HT-29 (cell line): ENCODE data around the gene SLC20A1. TPM values are rescaled to one million over a fixed set of nuclear protein-coding genes. Genes with fewer than 3 reads are reported as not detected.
"Not testable (repeated sequence)": the region's sequence is repeated elsewhere in the genome, so short reads cannot be mapped to it uniquely, and the experiment has no call there.

Experiments used
- DNase-seq: peaks from one replicate; pipeline ENCODE4 v3.0.0-alpha.2; 2015; ENCODE audit warnings: low spot score
- total RNA-seq: library from RNA; depleted of rRNA; stranded (reverse); fragments of >200 nt; shearing (Covaris generic); gene quantifications from 2 replicates; pipeline ENCODE4 v1.2.3, GENCODE V29; 2014; rRNA removed

The SLC20A1 gene, protein sequence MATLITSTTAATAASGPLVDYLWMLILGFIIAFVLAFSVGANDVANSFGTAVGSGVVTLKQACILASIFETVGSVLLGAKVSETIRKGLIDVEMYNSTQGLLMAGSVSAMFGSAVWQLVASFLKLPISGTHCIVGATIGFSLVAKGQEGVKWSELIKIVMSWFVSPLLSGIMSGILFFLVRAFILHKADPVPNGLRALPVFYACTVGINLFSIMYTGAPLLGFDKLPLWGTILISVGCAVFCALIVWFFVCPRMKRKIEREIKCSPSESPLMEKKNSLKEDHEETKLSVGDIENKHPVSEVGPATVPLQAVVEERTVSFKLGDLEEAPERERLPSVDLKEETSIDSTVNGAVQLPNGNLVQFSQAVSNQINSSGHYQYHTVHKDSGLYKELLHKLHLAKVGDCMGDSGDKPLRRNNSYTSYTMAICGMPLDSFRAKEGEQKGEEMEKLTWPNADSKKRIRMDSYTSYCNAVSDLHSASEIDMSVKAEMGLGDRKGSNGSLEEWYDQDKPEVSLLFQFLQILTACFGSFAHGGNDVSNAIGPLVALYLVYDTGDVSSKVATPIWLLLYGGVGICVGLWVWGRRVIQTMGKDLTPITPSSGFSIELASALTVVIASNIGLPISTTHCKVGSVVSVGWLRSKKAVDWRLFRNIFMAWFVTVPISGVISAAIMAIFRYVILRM
- total RNA-seq, result 30.3 and 32.7 TPM in 2 replicates

DNA sequence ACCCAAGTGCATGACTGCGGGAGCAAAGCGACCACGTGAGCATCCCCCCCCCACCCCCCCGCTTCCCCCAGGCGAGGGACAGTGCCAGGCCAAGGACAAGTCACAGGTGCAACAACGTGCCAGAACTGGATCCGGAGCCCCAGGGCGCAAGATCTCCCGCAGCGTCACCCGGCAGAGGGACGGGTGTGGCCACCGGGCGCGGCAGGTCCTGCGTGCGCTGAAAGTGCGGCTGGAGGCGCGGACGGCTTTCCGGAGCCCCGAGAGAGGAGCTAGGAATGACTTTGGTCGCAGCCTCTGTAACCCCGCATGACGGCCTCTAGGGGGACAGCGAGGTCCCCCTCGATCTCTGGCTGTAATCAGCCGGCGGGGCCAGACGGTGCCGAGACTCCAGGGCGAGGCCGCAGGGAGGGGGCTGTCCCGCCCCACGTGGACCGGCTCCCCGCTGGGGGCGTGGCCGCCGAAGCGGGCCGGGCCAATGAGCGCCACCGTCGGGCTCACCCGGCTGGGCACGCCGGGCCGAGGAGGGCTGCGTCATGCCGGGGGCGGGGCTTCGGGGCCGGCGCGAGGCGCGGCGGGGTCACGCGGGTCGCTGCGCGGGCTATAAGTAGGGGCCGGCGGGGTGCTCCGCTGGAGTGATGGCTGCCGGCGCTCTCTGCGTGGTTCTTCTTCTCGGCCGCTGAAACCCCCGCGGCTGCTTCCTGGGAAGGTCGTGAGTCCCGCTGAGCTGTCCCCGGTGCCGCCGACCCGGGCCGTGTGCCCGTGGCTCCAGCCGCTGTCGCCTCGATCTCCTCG is at the start of gene SLC20A1:
TSS of gene SLC20A1 (plus strand) at position 630 of the 792 bp plus-strand sequence. CDS start 890 bp downstream, outside the sequence.
- peak; percentile 95 for DNase-seq

DNA sequence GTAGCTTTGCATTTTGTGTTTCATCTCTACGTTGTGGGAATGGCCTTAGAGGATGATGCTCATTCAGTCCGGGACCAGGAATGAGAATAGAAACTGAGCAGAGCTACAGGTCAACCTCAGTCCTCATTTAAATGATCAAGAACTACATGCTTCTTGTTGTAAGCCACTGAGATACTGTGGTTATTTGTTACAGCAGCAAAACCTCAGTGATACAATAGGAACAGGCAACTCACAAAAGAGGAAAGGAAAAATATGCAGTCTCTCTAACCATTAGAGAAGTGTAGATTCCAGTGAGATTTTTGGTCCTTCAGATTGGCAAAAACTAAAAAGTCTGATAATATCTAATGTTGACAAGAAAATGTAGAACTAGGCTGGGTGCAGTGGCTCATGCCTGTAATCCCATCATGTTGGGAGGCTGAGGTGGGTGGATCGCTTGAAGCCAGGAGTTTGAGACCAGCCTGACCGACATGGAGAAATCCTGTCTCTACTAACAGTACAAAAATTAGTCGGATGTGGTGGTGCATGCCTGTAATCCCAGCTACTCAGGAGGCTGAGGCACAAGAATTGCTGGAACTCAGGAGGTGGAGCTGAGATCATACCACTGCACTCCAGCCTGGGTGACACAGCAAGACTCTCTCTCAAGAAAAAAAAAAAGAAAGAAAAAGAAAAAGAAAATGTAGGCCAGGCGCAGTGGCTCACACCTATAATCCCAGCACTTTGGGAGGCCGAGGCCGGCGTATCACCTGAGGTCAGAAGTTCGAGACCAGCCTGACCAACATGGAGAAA is 48.0 kb upstream of the SLC20A1 start:
- no peak for DNase-seq

DNA sequence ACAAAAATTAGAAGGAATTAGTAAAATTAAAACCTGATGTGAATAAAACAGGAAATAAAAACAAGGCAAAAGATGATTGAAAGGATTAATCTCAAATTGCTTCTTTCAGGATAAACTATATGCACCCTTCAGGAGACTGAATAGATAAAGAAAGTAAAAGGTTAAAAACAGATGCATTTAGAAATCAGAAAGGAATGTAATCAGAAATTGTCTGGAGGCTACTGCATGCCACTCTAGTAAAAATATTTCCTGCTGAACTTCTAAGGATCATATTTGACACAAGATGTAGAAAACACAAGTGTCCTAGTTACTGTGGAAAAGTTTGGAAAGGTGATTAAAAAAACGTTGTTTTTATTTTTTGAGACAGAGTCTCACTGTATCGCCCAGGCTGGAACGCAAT is 45.1 kb upstream of the SLC20A1 start:
- DNase-seq, result no peak

DNA sequence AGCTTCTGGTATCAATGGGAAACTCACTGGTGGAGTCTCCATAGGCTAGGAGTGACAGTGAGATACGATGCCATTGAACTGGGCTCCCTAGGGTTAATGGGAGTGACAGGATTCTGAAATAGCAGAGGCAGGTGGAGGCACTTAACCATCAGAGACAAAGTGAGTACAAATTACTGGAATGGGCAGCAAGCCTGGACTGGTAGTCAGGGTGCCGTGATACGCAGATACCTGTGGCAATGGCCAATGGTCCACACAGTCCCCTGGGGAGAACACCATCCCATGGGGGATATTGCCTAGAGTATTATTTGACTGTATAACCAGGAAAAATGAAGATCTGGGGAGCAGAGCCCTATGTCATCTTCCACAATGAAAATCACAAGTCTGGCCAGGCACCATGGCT is 44.0 kb upstream of the SLC20A1 start:
- DNase-seq, result no peak

DNA sequence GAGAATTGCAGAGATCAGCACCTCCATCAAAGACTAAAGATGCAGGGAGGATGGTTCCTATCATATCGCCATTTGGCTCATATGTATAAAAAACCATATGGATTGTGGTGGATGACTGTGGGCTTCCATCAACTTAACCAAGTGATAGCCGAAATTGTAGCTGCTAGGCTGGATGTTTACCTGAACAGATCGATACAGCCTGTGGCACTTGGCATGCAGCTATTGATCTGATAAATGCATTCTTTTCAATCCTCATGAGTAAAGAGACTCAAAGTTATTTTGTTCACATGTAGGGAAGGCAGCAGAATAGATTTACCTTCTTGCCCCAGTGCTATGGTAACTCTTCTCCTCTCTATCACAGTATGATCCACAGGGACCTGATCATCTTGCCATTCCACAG is 42.8 kb upstream of the SLC20A1 start:
- DNase-seq, result no peak

DNA sequence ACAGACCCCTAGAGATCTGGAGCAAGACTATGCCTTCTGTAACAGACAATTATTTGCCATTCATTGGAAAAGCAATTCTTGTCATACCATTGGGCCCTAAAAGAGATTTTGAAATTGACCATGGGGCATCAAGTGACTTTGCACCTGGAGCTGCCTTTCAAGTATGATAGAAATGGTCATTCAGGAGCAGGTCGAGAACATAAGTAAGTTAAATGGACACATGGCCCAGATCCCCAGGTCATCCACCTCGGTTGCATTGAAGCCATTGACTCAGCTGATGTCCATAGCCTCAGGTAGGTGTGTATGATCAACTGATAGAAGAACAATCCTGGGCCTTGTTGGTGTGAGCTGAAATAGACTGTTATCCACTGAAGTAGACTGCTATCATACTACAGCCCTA is 42.0 kb upstream of the SLC20A1 start:
- no peak for DNase-seq

DNA sequence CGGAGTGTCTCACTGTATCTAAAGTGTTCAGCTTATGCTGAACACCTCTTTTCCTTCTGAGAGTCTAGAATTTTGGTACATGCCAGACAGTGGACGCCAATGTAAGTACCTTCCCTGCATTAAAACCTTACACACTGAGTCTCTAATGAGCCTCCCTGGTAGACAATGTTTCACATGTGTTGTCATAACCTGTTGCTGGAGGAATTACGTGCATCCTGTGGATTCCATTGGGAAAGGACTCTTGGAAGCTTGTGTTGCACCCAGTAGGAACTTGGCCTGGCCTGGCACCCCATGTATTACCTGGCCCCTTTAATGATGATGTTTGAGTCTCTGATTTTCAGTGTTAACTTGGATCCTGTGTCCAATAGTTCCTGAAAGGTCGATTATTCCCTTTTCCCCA is 40.8 kb upstream of the SLC20A1 start:
- no peak for DNase-seq

DNA sequence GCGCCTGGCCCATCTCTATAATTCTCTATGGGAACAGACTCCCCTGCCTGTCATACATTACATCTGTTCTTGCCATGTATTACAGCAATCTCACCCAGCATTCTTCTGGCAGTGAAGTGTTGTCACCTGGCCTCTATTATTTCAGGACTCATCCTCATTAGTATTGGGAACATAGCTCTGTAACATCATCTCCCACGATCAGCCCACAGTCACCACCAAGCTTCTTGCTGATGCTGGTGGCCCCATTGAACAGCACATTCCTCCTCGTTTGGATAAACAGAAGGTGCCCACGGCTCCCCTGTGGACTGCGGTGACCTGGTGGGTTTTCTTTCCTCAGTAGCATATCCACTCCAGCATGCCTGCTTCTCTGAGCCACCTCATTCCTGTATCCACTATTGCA is 39.8 kb upstream of the SLC20A1 start:
- DNase-seq, result no peak

DNA sequence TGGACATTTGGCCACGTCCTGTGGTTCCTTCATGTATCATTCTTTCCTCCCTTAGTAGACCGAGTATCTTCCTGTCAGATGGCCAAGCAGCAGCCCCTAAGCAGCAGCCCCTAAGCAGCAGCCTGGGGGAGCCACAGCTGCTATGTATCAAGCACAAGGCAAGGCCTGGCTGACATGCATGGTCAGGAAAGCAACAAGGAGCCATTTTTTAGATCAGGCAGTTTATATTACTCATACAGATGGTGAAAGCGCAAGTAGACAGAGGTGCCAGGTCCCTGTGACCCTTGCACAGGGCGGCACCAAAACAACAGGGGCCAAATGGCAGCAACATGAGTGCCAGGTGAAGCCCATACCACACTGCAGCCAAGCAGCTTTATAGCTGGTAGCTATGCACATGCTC is 39.2 kb upstream of the SLC20A1 start:
- no peak for DNase-seq

DNA sequence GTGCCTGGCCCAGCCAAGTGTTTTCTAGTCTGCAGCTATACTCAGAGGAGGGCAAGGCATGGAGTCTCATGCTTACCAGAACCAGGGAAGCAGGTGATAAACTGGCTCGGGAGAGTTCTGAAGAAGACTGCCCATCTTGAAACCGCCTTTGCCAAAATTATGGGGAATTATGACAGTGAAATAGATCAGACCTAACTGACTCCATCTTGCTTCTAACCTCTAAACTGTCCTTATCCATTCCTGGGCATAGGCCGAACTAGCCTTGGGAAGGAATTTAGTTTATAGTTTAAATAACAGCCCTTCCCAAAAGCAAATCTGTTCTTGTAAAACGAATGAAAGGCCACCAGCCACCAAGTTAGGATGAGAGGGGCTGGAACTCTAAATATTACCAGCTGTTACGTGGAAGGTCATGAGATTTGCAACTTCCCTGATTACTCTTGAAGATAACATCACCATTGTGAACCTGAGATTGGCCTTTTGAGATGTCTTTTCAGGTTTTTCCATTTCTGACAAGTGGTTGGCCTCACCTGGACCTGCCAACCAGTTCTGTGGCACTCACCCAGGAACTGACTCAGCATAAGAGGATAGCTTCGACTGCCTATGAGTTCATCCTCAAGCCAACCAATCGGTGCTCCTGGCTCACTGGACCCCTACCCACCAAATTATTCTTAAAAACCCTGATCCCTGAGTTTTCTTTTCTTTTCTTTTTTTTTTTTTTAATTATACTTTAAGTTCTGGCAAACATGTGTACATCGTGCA is 37.9 kb upstream of the SLC20A1 start:
- DNase-seq, result no peak

DNA sequence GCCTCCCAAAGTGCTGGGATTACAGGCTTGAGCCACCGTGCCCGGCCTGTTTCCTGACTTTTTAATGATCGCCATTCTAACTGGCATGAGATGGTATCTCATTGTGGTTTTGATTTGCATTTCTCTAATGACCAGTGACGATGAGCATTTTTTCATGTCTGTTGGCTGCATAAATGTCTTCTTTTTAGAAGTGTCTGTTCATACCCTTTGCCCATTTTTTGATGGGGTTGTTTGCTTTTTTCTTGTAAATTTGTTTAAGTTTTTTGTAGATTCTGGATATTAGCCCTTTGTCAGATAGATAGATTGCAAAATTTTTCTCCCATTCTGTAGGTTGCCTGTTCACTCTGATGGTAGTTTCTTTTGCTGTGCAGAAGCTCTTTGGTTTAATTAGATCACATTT is 36.4 kb upstream of the SLC20A1 start:
- not testable (repeated sequence) for DNase-seq

DNA sequence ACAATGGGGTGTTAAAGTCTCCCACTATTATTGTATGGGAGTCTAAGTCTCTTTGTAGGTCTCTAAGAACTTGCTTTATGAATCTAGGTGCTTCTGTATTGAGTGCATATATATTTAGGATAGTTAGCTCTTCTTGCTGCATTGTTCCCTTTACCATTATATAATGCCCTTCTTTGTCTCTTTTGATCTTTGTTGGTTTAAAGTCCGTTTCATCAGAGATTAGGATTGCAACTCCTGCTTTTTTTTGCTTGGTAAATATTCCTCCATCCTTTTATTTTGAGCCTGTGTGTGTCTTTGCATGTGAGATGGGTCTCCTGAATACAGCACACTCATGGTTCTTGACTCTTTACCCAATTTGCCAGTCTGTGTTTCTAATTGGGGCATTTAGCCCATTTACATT is 33.5 kb upstream of the SLC20A1 start:
- not testable (repeated sequence) for DNase-seq

DNA sequence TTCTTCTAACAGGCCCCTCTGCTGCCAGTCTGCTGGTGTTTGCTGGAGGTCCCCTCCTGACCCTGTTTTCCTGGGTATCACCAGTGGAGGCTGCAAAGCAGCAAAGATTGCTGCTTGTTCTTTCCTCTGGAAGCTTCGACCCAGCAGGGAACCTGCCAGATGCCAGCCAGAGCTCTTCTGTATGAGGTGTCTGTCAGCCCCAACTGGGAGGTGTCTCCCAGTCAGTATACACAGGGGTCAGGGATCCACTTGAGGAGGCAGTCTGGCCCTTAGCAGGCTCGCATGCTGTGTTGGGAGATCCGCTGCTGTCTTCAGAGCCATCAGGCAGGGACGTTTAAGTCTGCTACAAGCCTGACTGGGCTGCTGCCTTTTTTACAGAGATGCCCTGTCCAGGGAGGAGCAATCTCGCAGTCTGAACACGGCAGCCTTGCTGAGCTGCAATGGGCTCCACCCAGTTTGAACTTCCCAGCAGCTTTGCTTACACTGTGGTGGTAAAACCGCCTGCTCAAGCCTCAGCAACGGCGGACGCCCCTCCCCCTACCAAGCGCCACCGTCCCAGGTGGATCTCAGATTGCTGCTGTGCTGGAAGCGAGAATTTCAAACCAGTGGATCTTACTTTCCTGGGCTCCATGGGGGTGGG is 31.4 kb upstream of the SLC20A1 start:
- DNase-seq, result peak; percentile 39

DNA sequence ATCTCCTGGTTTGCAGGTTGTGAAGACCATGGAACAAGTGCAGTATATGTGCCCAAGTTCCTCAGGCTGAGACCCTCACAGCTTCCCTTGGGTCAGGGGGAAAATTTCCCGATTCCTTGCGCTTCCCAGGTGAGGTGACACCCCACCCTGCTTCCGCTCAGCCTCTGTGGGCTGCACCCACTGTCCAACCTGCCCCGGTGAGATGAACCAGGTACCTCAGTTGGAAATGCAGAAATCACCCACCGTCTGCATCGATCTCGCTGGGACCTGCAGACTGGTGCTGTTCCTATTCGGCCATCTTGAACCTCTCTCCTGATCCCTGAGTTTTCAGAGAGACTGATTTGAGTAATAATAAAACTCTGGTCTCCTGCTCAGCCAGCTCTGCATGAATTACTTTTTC is 30.7 kb upstream of the SLC20A1 start:
- no peak for DNase-seq

DNA sequence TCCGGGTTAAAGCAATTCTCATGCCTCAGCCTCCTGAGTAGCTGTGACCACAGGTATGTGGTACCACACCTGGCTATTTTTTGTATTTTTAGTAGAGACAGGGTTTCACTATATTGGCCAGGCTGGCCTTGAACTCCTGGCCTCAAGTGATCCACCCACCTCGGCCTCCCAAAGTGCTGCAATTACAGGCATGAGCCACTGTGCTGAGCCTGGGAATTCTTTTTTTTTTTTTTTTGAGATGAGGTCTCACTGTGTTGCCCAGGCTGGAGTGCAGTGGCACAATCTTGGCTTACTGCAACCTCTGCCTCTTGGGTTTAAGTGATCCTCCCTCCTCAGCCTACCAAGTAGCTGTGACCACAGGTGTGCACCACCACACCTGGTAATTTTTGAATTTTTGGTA is 29.9 kb upstream of the SLC20A1 start:
- not testable (repeated sequence) for DNase-seq

DNA sequence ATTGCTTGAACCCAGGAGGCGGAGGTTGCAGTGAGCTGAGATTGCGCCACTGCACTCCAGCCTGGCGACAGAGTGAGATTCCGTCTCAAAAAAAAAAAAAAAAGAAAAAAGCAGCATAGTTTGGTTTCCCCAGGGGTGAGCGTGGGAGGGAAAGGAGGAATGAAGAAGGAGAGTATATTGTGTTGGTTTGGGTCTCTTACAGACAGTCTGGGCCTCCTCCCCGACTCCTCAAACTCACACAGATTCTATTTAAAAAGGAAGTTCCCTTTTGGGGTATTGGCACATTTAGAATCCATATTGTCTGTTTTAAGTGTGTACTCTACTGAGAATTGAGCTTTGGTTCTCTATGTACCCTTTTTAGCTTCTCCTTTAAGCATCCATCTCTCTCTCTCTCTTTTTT is 27.4 kb upstream of the SLC20A1 start:
- DNase-seq, result no peak

DNA sequence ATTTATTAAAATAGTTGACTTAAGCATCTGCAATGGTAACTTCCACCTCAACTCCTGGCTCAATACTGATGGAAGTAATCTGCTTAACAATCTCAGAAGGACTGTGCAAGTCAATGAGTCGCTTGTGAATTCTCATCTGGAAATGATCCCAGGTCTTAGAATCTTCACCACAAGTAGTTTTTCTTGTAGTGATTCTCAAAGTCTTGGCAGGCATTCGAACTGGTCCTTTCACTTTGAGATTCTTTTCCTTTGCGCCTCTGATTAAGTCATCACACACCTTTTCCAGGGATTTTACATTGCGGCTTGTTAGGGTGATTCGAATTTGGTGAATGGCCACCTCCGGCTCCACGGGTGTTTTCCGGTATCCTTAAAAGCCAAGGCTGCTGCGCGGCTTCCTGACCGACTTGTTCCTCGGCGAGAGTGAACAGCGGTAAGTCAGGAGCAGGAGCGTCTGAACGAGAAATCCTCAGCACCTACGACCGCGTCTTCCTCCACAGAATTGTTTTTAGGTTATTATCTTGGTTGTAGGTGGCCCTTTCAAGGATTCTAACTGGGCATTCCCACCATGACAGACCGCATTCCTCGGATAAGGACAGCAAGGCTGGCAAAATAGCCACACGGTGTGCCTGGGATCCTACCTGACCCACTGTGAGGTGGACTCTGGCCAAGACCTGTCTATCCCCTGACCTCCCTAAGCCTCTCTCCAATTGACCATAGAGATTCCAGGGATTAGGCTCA is 23.8 kb upstream of the SLC20A1 start:
- DNase-seq, result no peak

DNA sequence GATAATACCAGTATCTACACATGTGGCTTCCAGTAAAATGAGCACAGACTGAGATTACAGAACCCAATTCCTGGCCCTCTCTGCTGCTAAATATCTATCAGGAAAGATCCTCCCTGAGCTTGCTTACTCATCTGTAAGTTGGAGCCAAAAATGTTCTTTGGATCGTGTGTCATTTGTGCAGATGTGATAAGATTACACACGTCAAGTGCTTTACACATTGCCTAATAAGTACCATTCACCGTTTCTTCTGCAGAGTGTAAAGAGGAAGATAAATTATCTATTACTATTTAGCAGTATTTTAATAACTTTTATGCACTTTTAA is 23.2 kb upstream of the SLC20A1 start:
- DNase-seq, result no peak

DNA sequence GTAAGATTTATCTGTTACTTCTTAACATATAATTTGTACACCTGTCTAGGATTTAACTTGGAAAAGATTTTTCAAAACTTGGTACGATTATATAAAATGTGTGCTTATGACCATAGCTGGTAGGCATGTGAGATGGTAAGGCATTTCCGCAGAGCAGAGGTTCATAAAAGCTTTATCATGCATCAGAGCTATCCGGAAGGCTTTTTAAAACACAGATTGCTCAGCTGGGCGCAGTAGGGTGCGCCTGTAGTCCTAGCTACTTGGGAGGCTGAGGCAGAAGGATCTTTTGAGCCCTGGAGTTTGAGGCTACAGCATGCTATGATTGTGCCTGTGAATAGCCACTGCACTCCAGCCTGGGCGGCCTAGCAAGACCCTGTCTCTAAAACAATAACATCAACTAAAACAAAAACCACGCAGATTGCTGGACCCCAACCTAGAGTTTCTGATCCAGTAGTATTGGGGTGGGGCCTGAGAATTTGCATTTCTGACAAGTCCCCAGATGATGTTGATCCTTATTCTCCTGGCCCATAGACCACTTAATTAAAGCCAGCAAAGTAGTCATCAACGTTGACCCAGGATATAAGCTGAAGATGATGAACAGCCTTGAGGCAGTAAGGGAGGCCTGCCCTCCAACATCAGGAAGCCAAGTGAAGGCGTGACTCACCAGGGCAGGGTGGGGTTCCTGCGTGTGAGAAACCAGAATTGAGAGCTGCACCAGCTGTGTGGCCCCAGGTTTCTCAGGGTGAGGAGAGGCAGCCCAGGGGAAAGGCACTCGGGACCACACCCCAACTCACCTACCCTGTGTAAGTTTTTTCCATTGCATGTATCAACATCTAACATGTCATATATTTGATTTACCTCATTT is 21.6 kb upstream of the SLC20A1 start:
- no peak for DNase-seq
